ENCODE results near the gene DGKE.

DNA sequence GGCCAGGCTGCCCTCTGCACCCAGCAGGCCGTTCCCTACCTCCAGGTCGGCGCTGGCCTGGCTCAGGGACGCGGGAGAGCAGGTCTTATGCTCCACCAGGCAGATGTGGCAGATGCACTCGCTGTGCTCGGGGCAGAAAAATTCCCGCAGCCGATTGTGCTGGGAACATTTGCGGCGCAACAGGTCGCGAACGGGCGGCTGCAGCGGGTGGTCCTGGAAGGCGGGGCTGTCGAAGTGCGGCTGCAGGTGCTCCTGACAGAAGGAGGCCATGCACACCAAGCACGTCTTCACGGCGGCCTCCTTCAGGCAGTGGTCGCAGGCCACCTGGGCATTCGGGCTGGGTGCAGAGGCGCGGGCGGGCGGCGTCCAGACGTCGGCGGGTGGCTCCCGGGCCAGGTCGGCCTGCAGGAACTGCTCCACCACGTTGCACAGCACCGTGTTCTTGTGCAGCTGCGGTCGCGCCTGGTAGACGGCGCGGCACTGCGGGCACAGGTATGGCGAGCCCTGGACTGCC is 79.5 kb downstream of the DGKE start:
- TF ChIP-seq CTCF (IDR thresholded peaks at IDR 0.05) (no peak), POLR2A (IDR thresholded peaks at IDR 0.05) (no peak)
